Adipose tissue (tissue), 3 donors: ENCODE results near the gene UCP2. TPM values are rescaled to one million over a fixed set of nuclear protein-coding genes. Genes with fewer than 3 reads are reported as not detected.

Experiments
- polyA plus RNA-seq, 3 donors: library from polyadenylated mRNA; stranded (reverse); fragments of 200-250 nt; gene quantifications; one replicate each; pipeline ENCODE4 v1.2.3, GENCODE V29; 2013
- donor health status: healthy with polysubstance abuse.
- donor health status: Bipolar disorder and iron deficiency.
- donor health status: healthy.

Gene UCP2
- polyA plus RNA-seq, 3 donors: 21.4 to 86.4 (median 72.2) TPM

Other genes with a start within 250 kb of the UCP2 start
- 10 to 100 TPM; 28.9 to 80.1 (median 48.1) TPM for gene RAB6A, start 221.8 kb downstream of the UCP2 start, polyA plus RNA-seq
- 10 to 100 TPM; 18.0 to 42.7 (median 22.1) TPM for gene MRPL48, start 195.0 kb downstream of the UCP2 start, polyA plus RNA-seq
- 10 to 100 TPM; 41.5 to 79.7 (median 61.9) TPM for gene COA4, start 106.0 kb downstream of the UCP2 start, polyA plus RNA-seq
- 10 to 100 TPM; 10.7 to 12.4 (median 11.1) TPM for gene PAAF1, start 105.8 kb downstream of the UCP2 start, polyA plus RNA-seq
- under 1 TPM in 1 of 3 donors, not detected in 2; 0.51 TPM for gene DNAJB13, start 31.8 kb downstream of the UCP2 start, polyA plus RNA-seq
- under 1 TPM; 0.48 to 0.80 (median 0.67) TPM for gene UCP3, start 26.2 kb upstream of the UCP2 start, polyA plus RNA-seq
- 10 to 100 TPM in 1 of 3 donors, 1 to 10 TPM in 2; 4.8 to 10.0 (median 7.2) TPM for gene C2CD3, start 188.2 kb upstream of the UCP2 start, polyA plus RNA-seq
- 10 to 100 TPM; 13.3 to 21.7 (median 18.8) TPM for gene PPME1, start 188.4 kb upstream of the UCP2 start, polyA plus RNA-seq